Measurements from ENCODE around the gene ZNF593. TPM values are rescaled to one million over a fixed set of nuclear protein-coding genes. Genes with fewer than 3 reads are reported as not detected.

The ZNF593 gene
- total and polyA plus RNA-seq, 7 donors, result 16.3 to 114 (median 37.2) TPM

DNA sequence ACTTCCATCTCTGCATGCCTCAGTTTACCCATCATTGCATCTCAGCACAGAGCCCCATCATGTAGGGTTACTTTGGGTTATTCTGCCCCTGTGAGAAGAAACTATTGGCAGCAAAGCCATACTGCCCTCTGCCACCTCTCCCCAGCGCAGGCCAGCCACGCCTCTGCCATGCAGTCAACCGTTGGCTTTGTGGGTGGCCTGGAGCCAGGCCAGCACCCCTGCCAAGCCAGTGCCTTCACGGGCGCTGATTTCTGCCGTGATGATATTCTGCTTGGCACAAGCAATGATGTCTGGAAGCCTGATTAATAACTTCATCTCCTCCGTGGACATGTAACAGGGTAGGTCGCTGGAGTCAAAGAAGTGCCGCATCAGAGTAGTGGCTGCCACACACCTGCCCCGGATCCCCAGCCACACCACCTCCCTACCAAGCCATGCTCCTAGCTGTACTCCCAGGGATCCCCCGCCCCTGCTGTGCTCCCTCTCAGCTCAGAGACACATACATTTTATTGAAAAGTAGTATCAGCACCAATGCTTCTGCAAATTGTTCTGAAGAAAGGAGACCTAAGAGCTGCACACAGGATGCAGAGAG lies 49.3 kb downstream of the ZNF593 start:
- Histone ChIP-seq H3K4me3 (no peak overlapping the region), H3K9me3 (no peaks in the 10 kb centered on the region), H3K36me3 (no peaks in the 10 kb centered on the region), H3K27me3 (peaks cover 0 to 3% (median 0%) of the 10 kb centered on the region in 3 donors), H3K4me1 (no peaks in the 10 kb centered on the region), H3K27ac (no peak overlapping the region)
- TF ChIP-seq CTCF (IDR thresholded peaks at IDR 0.05) (no peak), EP300 (IDR thresholded peaks at IDR 0.05) (no peak)
- 18 to 69% methylated on average over 11 of the region's 11 CpGs for WGBS, 2 donors
- intact Hi-C loops (cut with DNase I), result no loop called here
- peak; percentile 28 for DNase-seq

Other genes with a start within 250 kb of the ZNF593 start
- 10 to 100 TPM in 2 of 4 donors, 1 to 10 TPM in 2; 6.7 to 12.2 (median 9.8) TPM for gene PAFAH2, start 171.8 kb upstream of the ZNF593 start, total RNA-seq
- 10 to 100 TPM; 19.2 to 36.1 (median 19.3) TPM for gene PAFAH2, start 171.8 kb upstream of the ZNF593 start, polyA plus RNA-seq
- 1 to 10 TPM in 3 of 4 donors, under 1 TPM in 1; 0.99 to 1.5 (median 1.1) TPM for gene EXTL1, start 148.1 kb upstream of the ZNF593 start, total RNA-seq
- under 1 TPM in 2 of 3 donors, not detected in 1; under 0.01 to 0.39 TPM for gene EXTL1, start 148.1 kb upstream of the ZNF593 start, polyA plus RNA-seq
- gene SLC30A2, start 123.8 kb upstream of the ZNF593 start, total RNA-seq, result under 1 TPM in 1 of 4 donors, not detected in 3; 0.16 TPM
- under 1 TPM in 2 of 3 donors, not detected in 1; 0.07 to 0.92 TPM for gene SLC30A2, start 123.8 kb upstream of the ZNF593 start, polyA plus RNA-seq
- 1 to 10 TPM in 1 of 4 donors, under 1 TPM in 1, not detected in 2; 0.81 to 2.1 TPM for gene TRIM63, start 102.3 kb upstream of the ZNF593 start, total RNA-seq
- 1 to 10 TPM in 1 of 3 donors, under 1 TPM in 2; 0.35 to 1.8 (median 0.46) TPM for gene TRIM63, start 102.3 kb upstream of the ZNF593 start, polyA plus RNA-seq
- 10 to 100 TPM in 1 of 4 donors, 1 to 10 TPM in 3; 4.2 to 15.7 (median 6.6) TPM for gene PDIK1L, start 58.1 kb upstream of the ZNF593 start, total RNA-seq
- 1 to 10 TPM; 4.6 to 5.4 (median 5.0) TPM for gene PDIK1L, start 58.1 kb upstream of the ZNF593 start, polyA plus RNA-seq
- 1 to 10 TPM; 1.1 to 4.2 (median 2.2) TPM for gene FAM110D, start 10.8 kb upstream of the ZNF593 start, total RNA-seq
- gene FAM110D, start 10.8 kb upstream of the ZNF593 start, polyA plus RNA-seq, result 1 to 10 TPM in 1 of 3 donors, under 1 TPM in 1, not detected in 1; 0.60 to 1.1 TPM
- not detected for gene C1orf232, start 945 bp upstream of the ZNF593 start, total RNA-seq
- gene C1orf232, start 945 bp upstream of the ZNF593 start, polyA plus RNA-seq, result not detected
- gene ZNF593OS, start 1.9 kb downstream of the ZNF593 start, total RNA-seq, result not detected
- under 1 TPM in 1 of 3 donors, not detected in 2; 0.13 TPM for gene ZNF593OS, start 1.9 kb downstream of the ZNF593 start, polyA plus RNA-seq
- 1 to 10 TPM in 2 of 4 donors, under 1 TPM in 1, not detected in 1; 0.82 to 4.7 (median 1.8) TPM for gene CNKSR1, start 7.6 kb downstream of the ZNF593 start, total RNA-seq
- 10 to 100 TPM; 13.8 to 29.0 (median 16.0) TPM for gene CNKSR1, start 7.6 kb downstream of the ZNF593 start, polyA plus RNA-seq
- gene CATSPER4, start 20.7 kb downstream of the ZNF593 start, total RNA-seq, result not detected
- under 1 TPM in 1 of 3 donors, not detected in 2; 0.04 TPM for gene CATSPER4, start 20.7 kb downstream of the ZNF593 start, polyA plus RNA-seq
- gene CEP85, start 64.3 kb downstream of the ZNF593 start, total RNA-seq, result 1 to 10 TPM; 1.9 to 5.4 (median 3.3) TPM
- 10 to 100 TPM in 1 of 3 donors, 1 to 10 TPM in 2; 2.4 to 12.9 (median 9.7) TPM for gene CEP85, start 64.3 kb downstream of the ZNF593 start, polyA plus RNA-seq
- 10 to 100 TPM; 32.9 to 41.5 (median 37.6) TPM for gene SH3BGRL3, start 110.2 kb downstream of the ZNF593 start, total RNA-seq
- 100 to 1,000 TPM; 303 to 575 (median 543) TPM for gene SH3BGRL3, start 110.2 kb downstream of the ZNF593 start, polyA plus RNA-seq
- 10 to 100 TPM in 3 of 4 donors, 1 to 10 TPM in 1; 9.8 to 17.7 (median 13.1) TPM for gene UBXN11, start 136.7 kb downstream of the ZNF593 start, total RNA-seq
- 10 to 100 TPM in 1 of 3 donors, 1 to 10 TPM in 2; 3.0 to 22.7 (median 4.2) TPM for gene UBXN11, start 136.7 kb downstream of the ZNF593 start, polyA plus RNA-seq
- gene CD52, start 148.1 kb downstream of the ZNF593 start, total RNA-seq, result 1 to 10 TPM in 2 of 4 donors, not detected in 2; 1.6 to 5.7 TPM
- gene CD52, start 148.1 kb downstream of the ZNF593 start, polyA plus RNA-seq, result 100 to 1,000 TPM in 1 of 3 donors, 10 to 100 TPM in 2; 19.8 to 556 (median 41.4) TPM
- gene CRYBG2, start 184.2 kb downstream of the ZNF593 start, total RNA-seq, result 1 to 10 TPM in 1 of 4 donors, under 1 TPM in 1, not detected in 2; 0.55 to 1.8 TPM
- gene CRYBG2, start 184.2 kb downstream of the ZNF593 start, polyA plus RNA-seq, result 10 to 100 TPM; 13.8 to 21.0 (median 19.9) TPM
- gene ZNF683, start 202.8 kb downstream of the ZNF593 start, total RNA-seq, result not detected
- gene ZNF683, start 202.8 kb downstream of the ZNF593 start, polyA plus RNA-seq, result under 1 TPM in 1 of 3 donors, not detected in 2; 0.52 TPM
- not detected for gene LIN28A, start 240.9 kb downstream of the ZNF593 start, total RNA-seq
- gene LIN28A, start 240.9 kb downstream of the ZNF593 start, polyA plus RNA-seq, result not detected

Data from sigmoid colon (tissue), 7 donors.